HG03095 (cell line): ENCODE measurements around the gene DTX2.
A peak's percentile ranks its signal among the peaks of the same experiment; 100 is the strongest.
"Not testable (repeated sequence)": the region's sequence is repeated elsewhere in the genome, so short reads cannot be mapped to it uniquely, and the experiment has no call there.

Source experiments
- ATAC-seq: cut with Tn5 transposase; IDR thresholded peaks from one replicate; pipeline ENCODE4 v1.9.1; 2021; ENCODE audit warnings: moderate library complexity; ENCODE audit not compliant: unreplicated experiment

Gene DTX2

DNA sequence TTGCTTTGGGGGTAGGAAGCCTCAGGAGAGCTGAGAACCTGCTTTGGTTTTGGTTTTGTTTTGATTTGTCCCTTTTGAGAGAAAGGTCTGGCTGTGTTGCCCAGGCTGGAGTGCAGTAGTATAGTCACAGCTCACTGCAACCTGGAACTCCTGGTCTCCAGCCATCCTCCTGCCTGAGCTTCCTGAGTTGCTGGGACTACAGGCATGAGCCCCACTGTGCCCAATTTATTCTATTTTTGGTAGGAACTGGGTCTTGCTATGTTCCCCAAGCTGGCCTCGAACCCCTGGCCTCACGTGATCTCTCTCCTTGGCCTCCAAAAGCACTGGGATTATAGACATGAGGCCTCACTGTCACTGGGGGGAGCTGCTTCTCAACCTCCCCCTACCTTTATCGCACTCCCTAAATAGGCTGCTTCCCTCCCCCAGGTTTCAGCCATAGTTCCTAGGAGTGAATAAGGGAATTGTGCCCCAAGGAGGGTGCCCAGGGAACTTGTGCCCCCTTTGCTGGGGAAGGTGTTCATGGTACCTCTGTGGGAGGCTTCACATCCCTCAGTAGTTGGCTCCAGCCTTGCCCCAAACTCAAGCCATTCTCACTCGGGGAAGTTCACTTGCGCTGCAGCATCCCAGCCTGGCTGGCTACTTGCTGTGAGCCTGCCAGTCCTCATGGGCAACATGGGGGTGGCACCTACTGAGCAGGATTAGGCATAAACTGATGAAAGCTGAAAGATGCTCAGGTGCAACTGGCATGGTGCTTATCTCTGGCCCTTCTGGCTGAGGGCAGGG, 18.7 kb upstream of the DTX2 start:
- ATAC-seq = not testable (repeated sequence)

DNA sequence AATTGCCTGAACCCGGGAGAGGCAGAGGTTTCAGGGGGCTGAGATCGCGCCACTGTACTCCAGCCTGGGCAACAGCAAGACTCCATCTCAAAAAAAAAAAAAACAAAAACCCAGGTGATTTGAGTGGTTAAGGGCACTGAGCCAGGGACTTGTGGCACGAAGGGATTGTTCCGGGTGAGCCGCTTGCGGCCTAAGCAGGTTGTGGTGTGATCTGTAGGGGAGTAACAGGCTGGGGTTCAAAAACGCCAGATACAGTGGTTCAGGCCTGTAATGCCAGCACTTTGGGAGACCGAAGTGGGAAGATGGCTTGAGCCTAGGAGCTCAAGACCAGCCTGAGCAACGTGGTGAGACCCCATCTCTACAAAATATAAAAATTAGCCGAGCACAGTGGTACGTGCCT, 17.7 kb upstream of the DTX2 start:
- not testable (repeated sequence) for ATAC-seq

DNA sequence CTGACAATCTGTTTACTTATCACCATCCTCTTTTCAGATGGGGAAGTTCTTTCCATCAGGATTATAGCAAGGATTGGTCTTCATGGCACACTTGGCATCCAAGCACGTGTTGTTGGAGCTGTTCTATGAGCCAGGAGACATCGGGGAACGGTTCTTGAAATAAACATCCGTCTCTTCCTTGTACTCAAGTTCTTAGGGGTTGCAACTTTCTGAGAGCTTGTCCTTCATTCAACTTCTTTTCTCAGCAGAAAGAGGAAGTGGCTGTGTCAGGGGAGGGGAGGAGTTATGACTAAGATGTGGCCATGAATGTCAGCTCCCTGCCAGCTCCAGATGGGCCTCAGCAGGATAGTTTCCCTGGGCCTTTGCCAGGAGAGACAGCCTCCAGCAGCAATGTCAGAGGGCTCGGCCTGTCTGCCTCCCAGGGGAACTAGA, 15.9 kb upstream of the DTX2 start:
- ATAC-seq = peak; percentile 80

DNA sequence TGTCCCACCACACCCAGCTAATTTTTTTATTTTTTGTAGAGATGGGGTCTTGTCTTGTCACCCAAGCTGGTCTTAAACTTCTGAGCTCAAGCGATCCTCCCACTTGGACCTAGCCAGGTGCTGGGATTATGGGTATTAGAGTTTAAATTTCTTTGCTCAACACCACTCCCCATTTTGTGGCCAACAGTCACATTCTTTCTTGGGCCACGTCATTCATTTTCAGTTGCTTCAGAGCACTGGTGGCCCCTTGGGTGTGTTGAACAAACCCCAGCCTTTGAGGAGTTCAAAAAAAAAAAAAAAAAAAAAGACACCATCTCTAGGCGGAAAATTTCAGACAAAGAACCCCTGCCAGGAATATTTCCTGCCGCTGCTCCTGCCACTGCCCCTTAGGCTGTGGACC, 4.5 kb upstream of the DTX2 start:
- not testable (repeated sequence) for ATAC-seq

DNA sequence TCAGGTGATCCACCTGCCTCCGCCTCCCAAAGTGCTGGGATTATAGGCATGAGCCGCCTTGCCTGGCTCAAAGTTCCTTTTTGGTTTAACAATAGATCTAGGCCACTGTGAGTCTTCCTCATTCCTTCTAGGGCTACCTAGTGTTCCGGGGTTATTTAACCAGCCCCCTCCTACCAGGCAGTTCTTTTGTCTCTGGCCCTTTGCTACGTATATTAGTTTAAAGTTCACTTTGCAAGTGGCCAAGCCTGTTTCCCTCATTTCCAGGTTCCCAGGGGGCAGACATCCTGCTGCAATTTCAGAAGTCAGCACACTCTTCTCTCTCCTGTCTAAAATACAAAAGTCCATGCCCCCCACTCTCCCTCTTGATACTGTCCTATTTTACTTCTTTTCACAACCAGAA, 3.0 kb upstream of the DTX2 start:
- not testable (repeated sequence) for ATAC-seq

DNA sequence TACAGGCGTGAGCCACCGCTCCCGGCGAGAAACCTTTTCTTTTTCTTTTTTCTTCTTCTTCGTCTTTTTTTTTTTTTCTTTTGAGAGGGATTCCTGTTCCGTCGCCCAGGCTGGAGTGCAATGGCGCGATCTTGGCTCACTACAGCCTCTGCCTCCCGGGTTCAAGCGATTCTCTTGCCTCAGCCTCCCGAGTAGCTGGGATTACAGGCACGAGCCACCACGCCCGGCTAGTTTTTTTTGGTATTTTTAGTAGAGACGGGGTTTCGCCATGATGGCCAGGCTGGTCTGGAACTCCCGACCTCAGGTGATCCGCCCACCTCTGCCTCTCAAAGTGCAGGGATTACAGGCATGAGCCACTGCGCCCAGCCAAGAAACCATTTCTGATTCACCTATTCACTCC, 742 bp upstream of the DTX2 start:
- not testable (repeated sequence) for ATAC-seq

DNA sequence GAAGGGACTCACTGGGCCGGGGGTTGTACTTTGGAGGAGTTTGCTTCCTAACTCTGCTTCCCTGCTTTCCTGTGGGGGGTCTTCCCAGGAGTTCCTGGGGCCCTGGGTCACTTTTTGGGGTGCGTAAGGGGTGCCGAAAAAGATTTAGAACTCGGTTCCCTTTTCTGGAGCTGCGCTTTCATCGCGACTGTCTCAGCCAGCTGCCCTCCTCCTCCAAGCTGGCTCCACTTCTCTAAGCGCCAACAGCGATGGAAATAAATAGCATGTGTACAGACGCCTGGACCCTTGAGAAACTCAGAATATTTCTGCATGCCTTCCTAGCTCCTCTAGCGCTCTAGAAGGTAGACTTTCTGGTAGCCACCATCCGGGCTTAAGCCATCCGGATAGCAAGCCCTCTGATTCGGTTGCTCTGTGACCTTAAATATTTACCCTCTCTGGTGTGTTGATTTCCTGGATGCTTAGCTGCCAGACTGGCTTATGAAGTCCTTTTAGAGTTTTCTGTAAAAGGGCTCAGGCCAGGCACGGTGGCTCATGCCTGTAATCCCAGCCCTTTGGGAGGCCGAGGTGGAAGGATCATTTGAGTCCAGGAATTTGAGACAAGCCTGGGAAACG, 868 bp downstream of the DTX2 start:
- not testable (repeated sequence) for ATAC-seq

DNA sequence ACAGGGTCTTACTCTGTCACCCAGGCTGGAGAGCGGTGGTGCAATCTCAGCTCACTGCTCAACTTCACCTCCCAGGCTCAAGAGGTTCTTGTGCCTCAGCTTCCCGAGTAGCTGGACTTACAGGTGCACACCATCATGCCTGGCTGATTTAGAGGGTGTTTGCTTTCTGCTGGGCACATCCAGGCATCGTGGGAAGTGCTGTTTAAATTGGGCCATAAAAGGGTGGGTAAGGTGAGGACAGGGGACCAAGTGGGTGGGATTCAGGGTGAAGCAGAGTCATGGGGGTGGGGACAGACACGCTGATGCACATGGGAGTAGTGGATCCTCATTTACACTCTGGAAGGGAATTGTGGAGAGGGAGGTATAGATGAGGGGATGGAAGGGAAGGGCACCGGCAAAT, 3.5 kb downstream of the DTX2 start:
- ATAC-seq = not testable (repeated sequence)

DNA sequence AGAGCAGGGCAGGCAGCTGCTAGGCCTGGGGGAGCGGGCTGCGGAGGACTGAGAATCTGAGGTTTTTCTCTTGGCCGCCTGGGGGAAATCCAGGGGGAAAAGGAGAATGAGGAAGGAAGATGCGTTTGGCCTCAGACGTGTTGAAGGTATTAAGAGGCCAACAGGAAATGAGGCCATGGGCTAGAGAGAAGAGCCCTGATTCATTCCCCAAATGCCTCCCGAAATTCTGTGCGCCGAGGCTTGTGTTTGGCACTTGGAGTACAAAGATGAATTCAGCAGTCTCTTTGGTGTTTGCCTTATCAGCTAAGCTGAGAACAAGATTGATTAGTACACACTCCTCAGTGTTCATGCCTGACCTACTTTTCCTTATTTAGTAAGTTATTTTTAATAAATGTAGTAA, 4.4 kb downstream of the DTX2 start:
- ATAC-seq = not testable (repeated sequence)

DNA sequence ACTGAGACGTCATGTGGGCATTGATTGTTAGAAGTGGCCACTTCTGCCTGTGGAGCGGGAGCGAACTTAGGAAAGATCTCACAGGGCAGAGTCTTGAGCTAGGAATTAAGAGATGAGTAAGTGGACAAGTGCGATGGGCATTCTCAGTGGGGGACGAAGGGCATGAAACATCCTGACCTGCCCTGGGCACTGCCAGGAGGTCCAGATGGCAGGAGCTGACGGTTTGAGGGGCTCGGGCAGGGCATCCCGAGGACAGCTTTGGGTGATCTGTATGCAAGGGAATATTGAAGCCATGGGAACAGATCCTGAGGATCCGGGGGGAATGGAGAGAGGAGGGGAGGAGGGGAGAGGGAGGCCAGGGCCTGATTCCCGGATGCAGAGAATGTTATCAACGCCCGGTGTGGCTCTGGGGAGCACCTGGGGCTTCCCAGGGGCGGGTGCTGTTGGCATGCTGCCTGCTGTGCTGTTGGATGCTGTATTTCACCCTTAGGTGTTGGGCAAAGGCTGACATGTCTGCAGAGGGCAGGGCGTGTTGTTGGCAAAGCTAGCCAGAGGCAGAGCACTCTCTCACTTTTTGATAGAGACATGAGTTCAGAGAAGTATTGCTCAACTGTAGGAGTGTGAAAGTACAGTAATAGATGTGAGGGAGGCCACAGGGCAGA, 6.4 kb downstream of the DTX2 start:
- ATAC-seq = not testable (repeated sequence)

DNA sequence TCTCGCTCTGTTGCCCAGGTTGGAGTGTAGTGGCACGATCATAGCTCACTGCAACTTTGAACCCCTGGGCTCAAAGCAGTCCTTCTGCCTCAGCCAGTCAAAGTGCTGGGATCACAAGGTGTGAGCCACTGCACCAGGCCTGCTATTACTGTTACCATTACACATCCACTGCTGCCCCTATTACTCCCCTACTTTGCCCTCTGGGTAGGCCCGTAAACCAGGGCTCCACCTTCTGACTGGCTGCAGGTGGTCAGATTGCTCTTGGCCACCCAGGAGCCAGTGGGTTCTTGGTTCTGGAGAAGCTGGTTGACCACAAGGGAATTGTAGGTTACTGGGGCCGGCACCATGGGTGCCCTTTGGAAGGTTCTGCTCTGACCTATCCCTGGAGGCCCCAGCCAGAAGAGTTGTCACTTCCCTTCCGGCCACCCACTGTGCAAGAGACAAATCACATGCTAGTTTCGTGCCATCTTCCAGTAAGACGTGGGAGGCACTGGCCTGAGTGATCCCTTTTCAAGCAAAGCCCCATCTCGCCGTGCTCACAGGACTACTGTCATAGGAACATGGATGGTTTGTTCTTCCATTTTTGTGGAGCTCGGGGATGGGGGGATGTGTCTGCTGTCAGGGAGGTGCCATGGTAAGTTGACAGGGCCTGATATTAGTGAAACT, 10.2 kb downstream of the DTX2 start:
- ATAC-seq = not testable (repeated sequence)

DNA sequence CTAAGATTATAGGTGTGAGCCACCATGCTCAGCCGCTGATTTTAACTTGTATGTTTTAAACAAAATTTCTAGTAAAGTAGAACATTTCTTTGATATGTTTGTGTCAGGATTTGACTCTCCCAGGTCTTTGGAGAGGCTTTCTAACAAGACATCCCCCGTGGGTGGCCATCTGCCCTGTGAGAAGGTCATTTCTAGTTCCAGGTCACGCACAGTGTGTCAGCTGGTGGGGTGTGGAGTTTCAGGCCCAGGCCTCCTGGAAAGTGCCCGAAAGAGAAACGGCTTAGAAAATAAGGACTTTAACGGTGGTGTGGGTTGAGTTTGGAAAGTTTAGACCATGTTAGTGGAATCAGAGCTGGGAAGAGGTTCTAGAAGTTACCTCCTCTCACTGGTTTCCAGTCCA, 11.6 kb downstream of the DTX2 start:
- not testable (repeated sequence) for ATAC-seq

DNA sequence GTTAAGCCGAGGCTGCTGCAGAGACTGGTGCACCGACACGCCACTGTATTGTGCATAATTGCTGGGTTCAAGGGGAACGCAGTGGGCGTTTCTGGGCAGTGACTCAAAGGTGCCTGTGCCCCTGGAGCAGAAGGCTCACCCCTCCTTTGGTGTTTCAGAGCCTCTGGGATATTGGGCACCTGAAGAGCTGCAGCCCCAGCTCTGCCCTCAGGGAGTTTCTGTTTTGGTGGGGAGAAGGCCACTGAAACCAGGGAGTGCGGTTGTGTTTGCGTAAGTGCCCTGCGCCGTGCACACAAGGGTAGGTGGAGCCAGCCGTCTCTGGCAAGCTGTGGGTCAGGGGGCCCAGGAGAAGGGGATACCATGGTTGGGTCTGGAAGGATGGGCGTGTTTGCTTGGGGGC, 14.8 kb downstream of the DTX2 start:
- ATAC-seq = not testable (repeated sequence)

DNA sequence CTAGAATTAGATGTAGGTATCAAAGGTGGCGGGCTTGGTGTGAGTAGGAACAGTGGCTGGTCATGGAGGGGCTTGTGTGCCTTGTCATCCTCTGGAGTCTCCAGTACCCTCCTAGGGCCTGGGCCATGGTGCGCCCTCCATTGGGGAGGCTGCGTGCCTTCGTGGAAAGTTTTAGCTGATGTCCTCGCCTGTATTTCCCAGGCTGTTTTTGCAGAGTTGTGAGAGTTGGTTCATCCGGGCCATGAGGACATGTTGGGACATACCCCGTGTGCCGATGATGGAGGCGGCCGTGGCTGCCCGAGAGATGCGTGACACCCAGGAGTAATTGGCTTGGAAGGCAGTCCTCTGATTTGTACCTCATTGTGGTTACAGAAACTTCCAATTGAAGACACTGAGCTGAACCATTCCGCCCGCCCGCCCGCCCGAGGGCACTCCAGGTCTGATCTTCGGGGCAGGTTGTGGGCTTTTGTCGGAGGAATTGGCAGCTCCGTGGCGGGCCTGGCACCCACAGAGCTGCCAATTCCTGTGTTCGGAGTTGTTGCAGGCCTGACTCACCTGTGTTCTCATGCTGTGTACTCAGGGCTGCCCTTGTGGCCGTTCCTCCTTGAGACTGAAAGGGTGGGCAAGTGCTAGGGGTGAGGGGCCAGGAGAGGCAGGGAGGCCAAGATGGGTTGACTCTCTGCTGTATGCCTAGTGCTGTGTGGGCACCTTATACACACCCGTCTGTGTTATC, 15.4 kb downstream of the DTX2 start:
- ATAC-seq = not testable (repeated sequence)

DNA sequence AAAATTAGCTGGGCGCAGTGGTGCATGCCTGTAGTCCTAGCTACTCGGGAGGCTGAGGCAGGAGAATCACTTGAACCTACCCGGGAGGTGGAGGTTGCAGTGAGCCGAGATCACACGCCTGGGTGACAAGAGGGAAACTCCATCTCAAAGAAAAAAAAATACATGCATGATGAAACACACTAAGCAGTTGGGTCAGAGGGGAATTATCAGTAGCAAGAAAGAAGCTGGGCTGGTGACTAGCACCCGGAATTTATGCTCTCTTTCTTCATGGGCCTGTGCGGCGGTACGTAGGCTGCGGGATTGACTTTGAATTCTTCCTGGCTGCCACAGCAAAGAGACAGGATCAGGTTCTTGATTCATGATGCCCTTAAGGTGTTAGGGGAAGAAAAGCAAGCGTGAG, 18.1 kb downstream of the DTX2 start:
- not testable (repeated sequence) for ATAC-seq

DNA sequence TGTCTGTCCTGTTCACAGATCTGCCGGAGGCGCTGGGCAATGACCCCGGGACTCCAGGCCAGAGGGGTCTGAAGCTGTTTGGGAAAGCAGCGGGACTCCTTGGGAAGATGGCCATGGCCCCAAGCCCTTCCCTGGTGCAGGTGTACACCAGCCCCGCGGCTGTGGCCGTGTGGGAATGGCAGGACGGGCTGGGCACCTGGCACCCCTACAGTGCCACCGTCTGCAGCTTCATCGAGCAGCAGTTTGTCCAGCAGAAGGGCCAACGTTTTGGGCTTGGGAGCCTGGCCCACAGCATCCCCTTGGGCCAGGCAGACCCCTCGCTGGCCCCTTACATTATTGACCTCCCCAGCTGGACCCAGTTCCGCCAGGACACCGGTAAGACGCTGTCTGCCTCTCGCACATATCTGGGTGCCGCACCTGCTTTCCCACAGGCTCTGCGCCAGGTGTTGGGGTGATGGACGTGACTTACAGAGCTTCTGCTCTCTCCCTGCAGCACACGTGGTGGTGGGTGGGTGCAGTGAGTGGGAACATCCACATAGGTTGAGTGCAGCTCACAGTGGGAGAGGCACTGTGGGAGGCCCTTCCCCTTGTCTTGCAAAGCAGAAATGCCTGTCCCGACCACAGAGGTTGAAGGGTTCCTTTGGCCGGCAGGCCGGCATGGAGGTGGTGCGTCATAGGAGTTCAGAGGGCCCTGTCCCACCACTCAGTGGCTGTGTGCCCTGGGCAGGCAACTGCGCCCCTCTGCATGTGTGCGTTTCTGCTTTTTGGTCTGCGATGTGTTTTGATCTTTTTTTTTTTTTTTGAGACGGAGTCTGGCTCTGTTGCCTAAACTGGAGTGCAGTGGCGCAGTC, 19.1 kb downstream of the DTX2 start:
- ATAC-seq = not testable (repeated sequence)

DNA sequence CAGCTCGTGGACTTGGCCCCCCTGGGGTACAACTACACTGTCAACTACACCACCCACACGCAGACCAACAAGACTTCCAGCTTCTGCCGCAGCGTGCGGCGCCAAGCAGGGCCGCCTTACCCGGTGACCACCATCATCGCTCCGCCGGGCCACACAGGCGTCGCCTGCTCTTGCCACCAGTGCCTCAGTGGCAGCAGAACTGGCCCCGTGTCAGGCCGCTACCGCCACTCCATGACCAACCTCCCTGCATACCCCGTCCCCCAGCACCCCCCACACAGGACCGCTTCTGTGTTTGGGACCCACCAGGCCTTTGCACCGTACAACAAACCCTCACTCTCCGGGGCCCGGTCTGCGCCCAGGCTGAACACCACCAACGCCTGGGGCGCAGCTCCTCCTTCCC, 21.2 kb downstream of the DTX2 start:
- ATAC-seq = not testable (repeated sequence)

DNA sequence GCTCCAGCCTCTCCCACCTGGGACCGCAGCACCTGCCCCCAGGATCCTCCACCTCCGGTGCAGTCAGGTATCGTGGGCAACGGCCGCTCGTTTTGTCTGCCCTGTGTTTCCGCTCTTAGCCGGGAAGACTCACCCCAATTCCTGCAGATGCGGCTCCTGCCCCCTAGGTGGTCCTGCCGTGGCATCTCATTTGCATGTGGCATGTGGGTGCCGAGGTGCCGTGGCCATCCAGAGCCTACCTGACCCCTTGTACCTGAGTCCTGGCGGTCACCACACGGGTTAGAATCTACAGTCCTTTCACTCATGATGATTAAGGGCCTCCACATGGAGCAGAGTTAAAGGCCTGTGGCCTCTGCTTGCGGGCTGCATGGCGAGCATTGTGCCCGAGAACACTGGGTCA, 21.6 kb downstream of the DTX2 start:
- ATAC-seq = not testable (repeated sequence)

DNA sequence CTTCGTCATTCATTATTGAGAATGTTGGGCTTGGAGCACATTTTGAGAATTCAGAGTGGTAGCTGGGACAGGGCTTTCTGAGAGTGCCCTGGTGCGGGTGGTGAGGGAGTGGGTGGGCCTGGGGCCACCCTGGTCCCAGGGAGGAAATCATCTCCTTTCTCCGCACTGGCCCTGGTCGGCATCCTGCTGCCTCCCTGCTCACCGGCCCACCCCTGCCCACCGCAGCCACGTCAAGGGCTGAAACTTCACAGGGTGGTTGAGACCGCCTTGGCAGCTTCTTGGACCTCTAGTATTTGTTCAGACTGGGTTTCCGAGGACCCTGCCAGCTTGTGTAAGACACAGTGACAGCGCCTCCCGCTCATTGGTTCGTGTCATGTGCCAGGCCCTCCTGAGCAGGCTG, 22.9 kb downstream of the DTX2 start:
- not testable (repeated sequence) for ATAC-seq
